Posterior vena cava (tissue), 2 donors: ENCODE measurements around the gene WDR44. TPM values are rescaled to one million over a fixed set of nuclear protein-coding genes. Genes with fewer than 3 reads are reported as not detected.

Source experiments
- microRNA-seq, 2 donors: library from miRNA; unstranded; fragments of <30 nt; microRNA quantifications; one replicate each; pipeline ENCODE4 v1.2.0, GENCODE V29; 2020 to 2021; ENCODE audit warnings: borderline microRNAs expressed in 2 of 2
- total RNA-seq, 2 donors: library from RNA; stranded (reverse); fragmentation: NEBNext Ultra II Directional; extraction: Animal tissue kit (Norgen Biotek cat#: 25700); gene quantifications; one replicate each; pipeline ENCODE4 v1.2.1, GENCODE V29; 2021
- donor health status: DM: yes; HTN: yes; CAD: no.
- donor health status: DM: yes; HTN: yes; CAD: no.

Gene WDR44
- total RNA-seq, 2 donors from 2014 or later: 16.6 to 19.1 TPM

Small RNA genes lying within 50 kb of the gene (microRNA-seq; reads per million reads assigned to microRNA genes)
- gene MIR1277: 2.9 to 6.1 reads per million in 2 donors

Other genes starting within 250 kb of the WDR44 start
- 10 to 100 TPM; 10.3 to 13.0 TPM for gene KLHL13, start 229.3 kb upstream of the WDR44 start, total RNA-seq
- 10 to 100 TPM; 34.3 to 43.2 TPM for gene DOCK11, start 149.7 kb downstream of the WDR44 start, total RNA-seq